COR-L47 (cell line): ENCODE results near the gene BRD4.

Source experiments
- DNase-seq: peaks from one replicate; lab custom pipeline; 2025; lab: John Stamatoyannopoulos, UW

BRD4 gene

DNA sequence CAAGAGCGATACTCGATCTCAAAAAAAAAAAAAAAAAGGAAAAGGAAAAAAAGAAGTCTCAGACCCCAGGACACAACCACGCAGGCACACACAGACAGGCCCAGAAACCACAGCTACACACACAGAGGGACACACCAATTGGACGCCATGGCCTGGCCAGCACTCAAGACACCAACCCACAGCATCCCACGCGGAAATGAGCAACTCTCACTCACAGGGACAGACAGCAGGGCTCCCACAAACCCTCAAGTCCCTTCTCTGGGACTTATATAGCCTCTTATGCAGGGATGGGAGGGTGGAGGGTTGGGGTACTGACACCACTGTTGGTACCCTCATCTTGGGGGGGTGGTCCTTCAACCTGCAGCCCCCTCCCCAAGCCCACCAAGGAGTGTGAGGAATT, 137.4 kb downstream of the BRD4 start:
- DNase-seq, result no peak

DNA sequence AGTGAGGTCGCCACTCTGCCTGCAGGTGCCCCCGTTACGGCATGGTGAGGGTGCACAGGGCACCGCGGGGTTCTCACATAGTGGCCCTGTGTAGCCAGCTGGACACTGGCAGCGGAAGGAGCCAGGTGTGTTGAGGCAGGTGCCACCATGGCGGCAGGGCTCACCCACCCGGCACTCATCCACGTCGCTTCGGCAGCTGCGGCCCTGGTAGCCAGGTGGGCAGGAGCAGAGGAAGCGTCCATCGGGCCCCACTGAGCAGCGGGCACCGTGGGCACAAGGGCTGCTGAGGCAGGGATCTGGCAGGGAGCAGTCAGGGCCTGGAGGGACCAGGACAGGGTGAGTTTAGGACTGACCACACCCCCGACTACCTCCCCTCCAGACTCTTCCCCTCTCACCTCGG, 140.4 kb downstream of the BRD4 start:
- no peak for DNase-seq

DNA sequence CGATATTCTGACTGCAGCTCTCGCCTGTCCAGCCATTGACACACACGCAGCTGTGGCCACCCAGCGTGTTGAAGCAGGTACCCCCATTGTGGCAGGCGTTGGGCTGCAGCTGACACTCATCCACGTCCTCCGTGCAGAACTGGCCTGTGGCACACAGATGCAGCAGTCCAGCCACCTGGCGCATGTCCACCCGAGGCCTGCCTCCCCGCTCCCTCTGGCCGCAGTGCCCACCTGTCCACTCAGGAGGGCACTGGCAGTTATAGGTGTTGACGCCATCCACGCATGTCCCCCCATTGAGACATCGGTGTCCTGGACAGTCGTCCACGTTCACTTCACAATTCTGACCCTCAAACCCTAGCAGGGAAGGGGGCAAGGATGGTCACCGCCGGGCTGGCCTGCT, 140.8 kb downstream of the BRD4 start:
- no peak for DNase-seq

DNA sequence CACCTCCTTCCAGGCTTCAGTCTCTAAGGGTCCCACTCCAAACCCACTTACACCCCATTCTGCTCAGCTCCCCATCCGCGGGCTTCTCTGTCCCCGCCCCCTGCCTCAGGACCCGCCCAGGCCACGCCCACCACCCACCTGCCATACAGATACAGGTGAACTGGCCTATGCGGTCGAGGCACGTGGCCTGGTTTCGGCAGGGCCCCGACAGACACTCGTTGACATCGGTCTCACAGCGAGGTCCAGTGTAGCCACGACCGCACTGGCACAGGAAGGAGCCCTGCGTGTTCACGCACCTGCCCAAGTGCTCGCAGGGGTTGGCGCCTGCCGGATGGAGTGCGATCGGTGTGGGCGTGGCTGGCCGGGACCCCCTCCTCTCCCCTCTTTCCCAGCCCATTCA, 143.5 kb downstream of the BRD4 start:
- no peak for DNase-seq

DNA sequence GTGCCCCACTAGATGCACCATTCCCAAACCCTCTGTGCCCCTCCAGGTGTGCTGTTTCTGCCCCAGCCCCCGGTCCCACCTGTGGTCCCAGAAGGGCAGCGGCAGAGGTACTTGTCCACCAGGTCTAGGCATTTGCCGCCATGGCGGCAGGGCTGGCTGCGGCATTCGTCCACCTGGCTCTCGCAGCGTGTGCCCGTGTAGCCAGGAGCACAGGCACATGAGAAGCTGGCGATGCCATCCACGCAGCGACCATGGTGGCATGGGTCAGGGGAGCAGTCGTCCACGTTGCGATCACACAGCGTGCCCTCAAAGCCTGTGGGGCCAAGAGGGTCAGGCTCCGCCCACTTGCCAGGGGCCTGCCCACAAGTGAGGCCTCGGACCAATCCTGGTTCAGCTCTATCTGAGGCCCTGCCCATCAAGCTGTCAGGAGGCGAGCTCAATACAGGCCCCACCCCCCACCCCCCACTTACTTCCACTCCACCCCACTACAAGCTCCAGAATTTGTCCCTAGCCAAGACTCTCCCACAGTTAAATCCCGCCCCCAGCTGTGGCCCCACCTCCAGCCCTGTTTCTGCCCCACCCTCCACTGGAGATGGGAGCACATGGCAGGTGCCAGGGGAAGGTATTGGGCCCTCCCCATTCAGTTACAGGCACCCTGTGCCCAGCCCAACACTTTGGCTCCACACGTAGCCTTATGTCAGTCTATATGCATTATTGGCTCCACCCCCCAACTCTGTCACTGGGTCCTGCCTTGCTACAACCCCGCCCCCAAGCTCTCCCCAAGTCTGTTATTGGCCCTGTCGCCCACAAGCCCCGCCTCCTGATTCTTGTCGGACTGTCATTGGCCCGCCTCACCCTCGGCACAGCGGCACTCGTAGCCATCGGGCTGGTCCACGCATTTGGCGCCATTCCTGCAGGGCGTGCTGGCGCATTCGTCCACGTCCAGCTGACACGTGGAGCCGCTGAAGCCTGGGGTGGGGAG, 145.0 kb downstream of the BRD4 start:
- no peak for DNase-seq
